A673 (cell line): Measurements from ENCODE around the gene SOX21. TPM values are rescaled to one million over a fixed set of nuclear protein-coding genes. Genes with fewer than 3 reads are reported as not detected.

Experiments
- BruUV-seq: library from RNA; stranded (reverse); fragments of 400-500 nt; replicated peaks from 2 replicates; lab custom pipeline; 2021; lab: Mats Ljungman, UMichigan
- CTCF ChIA-PET: fragments of 300-600 bp; sonication (Branson Sonifier 250); formaldehyde crosslinking; loops from one replicate; lab custom pipeline; 2022; ENCODE audit warnings: antibody characterized with exemption; lab: Charles Lee
- POLR2A ChIA-PET: fragments of 300-600 bp; sonication (Branson Sonifier 250); formaldehyde crosslinking; loops from one replicate; lab custom pipeline; 2022; ENCODE audit warnings: antibody characterized with exemption; ENCODE audit not compliant: low non-redundant PET; lab: Charles Lee
- DNase-seq: peaks from one replicate; pipeline ENCODE4 v3.0.0-alpha.2; 2015; ENCODE audit warnings: low spot score
- H3K27ac ChIP-seq: fragments of 200-600 bp; sonication (generic); 2 replicates; pipeline ENCODE4 v1.5.1; 2016; ENCODE audit warnings: mixed run types, low read depth, mild to moderate bottlenecking, mixed read lengths, antibody characterized with exemption, low read length; ENCODE audit not compliant: poor library complexity, severe bottlenecking
- H3K27me3 ChIP-seq: fragments of 200-600 bp; sonication (generic); replicated peaks from 2 replicates; pipeline ENCODE4 v1.6.1; 2017; ENCODE audit warnings: mixed run types, low read depth, mild to moderate bottlenecking, mixed read lengths, antibody characterized with exemption, low read length; ENCODE audit not compliant: insufficient read depth, poor library complexity
- H3K36me3 ChIP-seq: fragments of 200-600 bp; sonication (generic); 2 replicates; pipeline ENCODE4 v1.6.1; 2016; ENCODE audit warnings: mixed run types, mild to moderate bottlenecking, mixed read lengths, antibody characterized with exemption, low read length; ENCODE audit not compliant: insufficient read depth, poor library complexity, severe bottlenecking
- H3K4me1 ChIP-seq: fragments of 200-600 bp; sonication (generic); 2 replicates; pipeline ENCODE4 v1.6.1; 2017; ENCODE audit warnings: mixed run types, mild to moderate bottlenecking, mixed read lengths, antibody characterized with exemption, low read length; ENCODE audit not compliant: insufficient read depth, poor library complexity, severe bottlenecking
- H3K4me3 ChIP-seq: fragments of 200-600 bp; sonication (generic); 2 replicates; pipeline ENCODE4 v1.5.1; 2016; ENCODE audit warnings: low read depth, mixed run types, mild to moderate bottlenecking, mixed read lengths, low read length; ENCODE audit not compliant: poor library complexity, severe bottlenecking
- H3K9me3 ChIP-seq: fragments of 200-600 bp; sonication (generic); 2 replicates; pipeline ENCODE4 v1.6.1; 2016; ENCODE audit warnings: mixed run types, low read depth, mild to moderate bottlenecking, mixed read lengths, antibody characterized with exemption, low read length; ENCODE audit not compliant: poor library complexity, severe bottlenecking
- EZH2 ChIP-seq: fragments of 200-600 bp; sonication (generic); IDR thresholded peaks from 2 replicates; pipeline ENCODE4 v1.6.1; 2017; ENCODE audit warnings: borderline replicate concordance, low read depth, mild to moderate bottlenecking, mixed read lengths, antibody characterized with exemption, low read length; ENCODE audit not compliant: poor library complexity, severe bottlenecking
- intact Hi-C: fragments of 100-400 bp; cut with micrococcal nuclease; formaldehyde crosslinking; loops from one replicate; pipeline ENCODE4 v1.10.0; 2022; ENCODE audit not compliant: unreplicated experiment
- total RNA-seq: library from RNA; stranded (reverse); gene quantifications from 2 replicates; pipeline ENCODE4 v1.2.3, GENCODE V29; 2021
- TF ChIP-seq, protein P1 (sequence below): fragments of 300-800, 200-600 bp; sonication (generic); conservative IDR thresholded peaks from 2 replicates; pipeline ENCODE4 v1.5.1; 2017; ENCODE audit warnings: low read depth, mild to moderate bottlenecking, antibody characterized with exemption, low read length, moderate library complexity, mixed read lengths

The SOX21 gene
- total RNA-seq, 1 experiment from 2014 or later = not detected

DNA sequence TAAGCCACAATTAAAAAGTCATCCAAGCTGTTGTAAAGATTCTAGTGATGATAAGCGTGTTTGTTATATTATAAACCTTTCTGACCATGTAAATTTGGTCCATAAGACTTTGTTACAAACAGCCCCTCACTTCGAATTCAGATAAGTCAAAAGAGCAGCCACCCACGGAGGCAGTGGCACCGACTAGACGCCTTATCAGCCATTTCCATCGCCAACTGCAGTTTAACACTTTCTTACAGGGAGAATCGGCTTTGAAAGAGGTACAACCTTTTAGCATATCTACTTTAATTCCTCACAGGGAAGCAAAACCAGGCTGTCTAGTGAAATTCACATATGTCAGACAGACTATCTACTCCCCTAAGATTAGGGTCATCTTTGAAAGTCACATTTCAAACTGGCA lies 47.5 kb downstream of the SOX21 start:
- TF ChIP-seq, protein P1, sequence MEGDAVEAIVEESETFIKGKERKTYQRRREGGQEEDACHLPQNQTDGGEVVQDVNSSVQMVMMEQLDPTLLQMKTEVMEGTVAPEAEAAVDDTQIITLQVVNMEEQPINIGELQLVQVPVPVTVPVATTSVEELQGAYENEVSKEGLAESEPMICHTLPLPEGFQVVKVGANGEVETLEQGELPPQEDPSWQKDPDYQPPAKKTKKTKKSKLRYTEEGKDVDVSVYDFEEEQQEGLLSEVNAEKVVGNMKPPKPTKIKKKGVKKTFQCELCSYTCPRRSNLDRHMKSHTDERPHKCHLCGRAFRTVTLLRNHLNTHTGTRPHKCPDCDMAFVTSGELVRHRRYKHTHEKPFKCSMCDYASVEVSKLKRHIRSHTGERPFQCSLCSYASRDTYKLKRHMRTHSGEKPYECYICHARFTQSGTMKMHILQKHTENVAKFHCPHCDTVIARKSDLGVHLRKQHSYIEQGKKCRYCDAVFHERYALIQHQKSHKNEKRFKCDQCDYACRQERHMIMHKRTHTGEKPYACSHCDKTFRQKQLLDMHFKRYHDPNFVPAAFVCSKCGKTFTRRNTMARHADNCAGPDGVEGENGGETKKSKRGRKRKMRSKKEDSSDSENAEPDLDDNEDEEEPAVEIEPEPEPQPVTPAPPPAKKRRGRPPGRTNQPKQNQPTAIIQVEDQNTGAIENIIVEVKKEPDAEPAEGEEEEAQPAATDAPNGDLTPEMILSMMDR = no peak
- no peak for TF ChIP-seq EZH2
- Histone ChIP-seq H3K27me3 (no peaks in the 10 kb centered on the region), H3K4me3 (no peak overlapping the region), H3K36me3 (no peaks in the 10 kb centered on the region), H3K9me3 (no peaks in the 10 kb centered on the region), H3K4me1 (no peaks in the 10 kb centered on the region), H3K27ac (no peak overlapping the region)
- DNase-seq = no peak
- CTCF ChIA-PET = no interaction called here
- BruUV-seq = no TSS peak
- POLR2A ChIA-PET = no interaction called here
- intact Hi-C loops = no loop called here

DNA sequence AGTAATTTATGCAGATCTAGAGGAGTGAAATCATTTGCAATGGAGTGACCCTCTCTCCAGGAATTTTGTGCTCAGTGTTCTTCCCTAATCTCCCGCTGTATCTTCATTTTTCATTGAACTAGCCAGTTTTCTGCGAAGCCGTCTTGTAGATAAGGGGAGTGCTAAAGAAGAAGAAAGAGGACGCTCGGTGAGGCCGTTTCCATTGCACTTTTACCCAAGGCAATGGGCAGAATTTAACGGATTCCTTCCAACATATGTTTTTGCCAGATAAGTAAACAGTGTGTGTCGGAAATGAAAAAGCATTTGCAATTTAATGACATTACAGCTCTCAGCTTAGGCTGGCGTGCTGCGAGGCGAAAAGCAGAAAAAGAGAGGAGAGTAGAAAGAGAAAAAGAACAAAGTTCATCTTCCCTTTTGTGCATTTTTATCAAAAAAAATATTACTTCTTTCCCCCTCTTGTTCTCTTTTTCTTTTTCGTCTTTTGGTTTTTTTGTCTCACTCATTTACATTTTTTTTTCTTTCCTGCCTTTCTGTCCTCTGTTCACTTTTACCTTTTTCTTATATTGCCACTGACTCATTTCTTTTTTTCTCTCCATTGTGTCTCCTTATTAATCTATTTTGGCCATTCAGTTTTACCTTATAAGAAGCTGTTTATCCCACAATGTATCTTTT lies 49.9 kb downstream of the SOX21 start:
- Histone ChIP-seq H3K36me3 (no peaks in the 10 kb centered on the region), H3K9me3 (no peaks in the 10 kb centered on the region), H3K4me3 (no peak overlapping the region), H3K4me1 (no peaks in the 10 kb centered on the region), H3K27me3 (no peaks in the 10 kb centered on the region), H3K27ac (no peak overlapping the region)
- TF ChIP-seq, protein P1 = no peak
- TF ChIP-seq EZH2 = no peak
- intact Hi-C loops = no loop called here
- DNase-seq = no peak
- no TSS peak for BruUV-seq
- POLR2A ChIA-PET = interaction anchor here (0.7 kb wide), 1 partner anchor 17 kb away, joined by 3 read pairs; no protein-coding TSS in a partner anchor
- CTCF ChIA-PET = no interaction called here

DNA sequence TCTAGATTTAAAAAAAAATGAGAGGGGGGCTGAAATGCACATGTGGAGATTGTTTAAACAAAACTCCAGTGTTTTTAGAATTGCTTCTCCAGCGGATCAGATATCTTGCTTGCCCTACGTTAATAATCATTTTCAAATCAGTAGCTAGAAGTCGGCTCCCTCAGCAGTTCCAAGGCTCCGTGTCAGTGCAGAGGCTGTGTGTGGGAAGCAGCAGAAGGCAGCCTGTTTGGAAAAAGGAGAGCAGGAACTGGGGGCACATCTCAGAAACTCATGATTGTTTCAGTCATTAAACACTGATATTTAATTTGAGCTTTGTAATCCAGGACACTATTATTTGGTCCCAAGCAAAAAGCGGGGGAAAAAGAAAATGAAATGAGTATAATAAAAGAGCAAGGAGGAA lies 50.9 kb downstream of the SOX21 start:
- H3K9me3 ChIP-seq = no peaks in the 10 kb centered on the region
- CTCF ChIA-PET = interaction anchor here (0.6 to 0.7 kb wide), 2 partner anchors 13 to 76 kb away, joined by 3 to 5 read pairs; no protein-coding TSS in a partner anchor
- no TSS peak for BruUV-seq
- intact Hi-C loops = no loop called here
- no peaks in the 10 kb centered on the region for H3K36me3 ChIP-seq
- no peak for DNase-seq
- no peaks in the 10 kb centered on the region for H3K4me1 ChIP-seq
- TF ChIP-seq EZH2 = no peak
- TF ChIP-seq, protein P1 = no peak
- H3K27me3 ChIP-seq = no peaks in the 10 kb centered on the region
- no peak overlapping the region for H3K4me3 ChIP-seq
- POLR2A ChIA-PET = no interaction called here
- H3K27ac ChIP-seq = no peak overlapping the region
